Dermis blood vessel endothelial cell (primary cell): ENCODE data around the gene CCDC57. TPM values are rescaled to one million over a fixed set of nuclear protein-coding genes. Genes with fewer than 3 reads are reported as not detected.
"Not testable (repeated sequence)": the region's sequence is repeated elsewhere in the genome, so short reads cannot be mapped to it uniquely, and the experiment has no call there.

ENCODE experiments used
- DNase-seq: peaks from one replicate; pipeline ENCODE4 v3.0.0; 2010
- total RNA-seq: library from RNA; depleted of rRNA; stranded (reverse); fragments of >200 nt; gene quantifications from 2 replicates; pipeline ENCODE4 v1.2.3, GENCODE V29; 2014

The CCDC57 gene
- total RNA-seq, 1 donor from 2014 or later = 9.4 TPM

GRCh38 chr17:82152556-82153294, 59.9 kb downstream of the CCDC57 start:
- no peak for DNase-seq

DNA sequence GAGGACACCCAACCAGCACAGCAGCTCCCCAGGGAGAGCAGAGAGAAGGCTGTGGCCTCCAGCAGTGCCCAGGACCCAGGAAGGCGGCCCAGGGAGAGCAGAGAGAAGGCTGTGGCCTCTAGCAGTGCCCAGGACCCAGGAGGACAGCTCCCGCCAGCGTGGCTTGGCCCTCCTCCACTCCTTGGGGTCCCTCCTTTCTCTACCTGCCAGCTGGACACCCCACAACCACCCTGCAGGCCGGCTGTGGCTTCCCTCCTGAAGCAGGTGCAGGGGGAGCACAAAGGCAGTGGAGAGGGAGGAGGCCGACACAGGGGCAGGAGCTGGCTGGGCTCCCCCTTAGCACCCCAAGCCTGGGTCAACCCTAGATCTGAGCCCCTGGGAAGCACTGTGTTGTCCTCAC, 60.5 kb downstream of the CCDC57 start:
- no peak for DNase-seq

DNA sequence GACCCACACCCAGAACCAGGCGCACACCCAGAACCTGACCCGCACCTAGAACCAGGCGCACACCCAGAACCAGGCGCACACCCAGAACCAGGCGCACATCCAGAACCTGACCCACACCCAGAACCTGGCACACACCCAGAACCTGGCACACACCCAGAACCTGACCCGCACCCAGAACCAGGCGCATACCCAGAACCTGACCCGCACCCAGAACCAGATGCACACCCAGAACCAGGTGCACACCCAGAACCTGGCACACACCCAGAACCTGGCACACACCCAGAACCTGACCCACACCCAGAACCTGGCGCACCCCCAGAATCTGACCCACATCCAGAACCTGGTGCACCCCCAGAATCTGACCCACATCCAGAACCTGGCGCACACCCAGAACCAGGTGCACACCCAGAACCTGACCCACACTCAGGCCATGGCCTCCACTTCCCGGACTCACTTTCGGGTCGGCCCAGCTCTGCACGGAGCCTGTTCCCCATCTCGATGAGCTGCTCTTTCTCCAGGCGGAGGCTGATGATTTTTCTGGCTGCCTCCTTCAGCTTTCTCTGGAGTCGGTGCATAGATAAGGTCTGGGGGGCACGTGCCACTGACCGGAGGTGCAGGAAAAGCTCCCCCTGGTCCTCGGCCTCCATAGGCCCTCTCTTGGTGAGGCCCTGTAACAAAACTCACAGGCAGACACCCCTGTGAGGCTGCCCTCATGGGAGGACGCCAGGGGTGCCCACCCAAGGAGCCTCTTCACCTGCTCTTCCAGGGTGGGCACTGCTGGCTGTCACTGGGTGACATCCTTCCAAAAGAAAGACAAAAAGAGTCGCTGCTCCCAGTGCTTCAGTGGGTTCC, 61.3 kb downstream of the CCDC57 start:
- DNase-seq = no peak

DNA sequence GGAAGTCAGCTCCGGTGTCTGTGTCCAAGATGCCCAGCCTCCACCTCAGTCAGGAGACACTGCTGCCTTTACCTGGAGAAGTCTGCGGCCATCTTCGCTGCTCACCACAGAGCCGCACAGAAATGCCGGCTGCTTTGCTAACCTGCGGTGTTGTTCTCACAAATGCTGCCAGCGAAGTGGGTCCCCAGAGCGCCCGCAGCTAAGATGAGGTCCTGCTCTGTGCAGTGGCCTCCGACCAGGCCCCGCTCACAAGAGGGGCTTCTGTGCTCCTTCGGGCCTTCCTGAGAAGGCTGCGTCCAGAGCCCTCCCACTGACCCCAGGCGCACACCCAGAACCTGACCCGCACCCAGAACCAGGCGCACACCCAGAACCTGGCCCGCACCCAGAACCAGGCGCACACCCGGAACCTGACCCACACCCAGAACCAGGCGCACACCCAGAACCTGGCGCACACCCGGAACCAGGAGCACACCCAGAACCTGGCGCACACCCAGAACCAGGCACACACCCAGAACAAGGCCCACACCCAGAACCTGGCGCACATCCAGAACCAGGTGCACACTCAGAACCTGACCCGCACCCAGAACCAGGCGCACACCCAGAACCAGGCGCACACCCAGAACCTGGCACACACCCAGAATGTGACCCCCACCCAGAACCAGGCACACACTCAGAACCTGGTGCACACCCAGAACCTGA, 63.1 kb downstream of the CCDC57 start:
- no peak for DNase-seq

GRCh38 chr17:82148997-82149396, 63.6 kb downstream of the CCDC57 start:
- no peak for DNase-seq

DNA sequence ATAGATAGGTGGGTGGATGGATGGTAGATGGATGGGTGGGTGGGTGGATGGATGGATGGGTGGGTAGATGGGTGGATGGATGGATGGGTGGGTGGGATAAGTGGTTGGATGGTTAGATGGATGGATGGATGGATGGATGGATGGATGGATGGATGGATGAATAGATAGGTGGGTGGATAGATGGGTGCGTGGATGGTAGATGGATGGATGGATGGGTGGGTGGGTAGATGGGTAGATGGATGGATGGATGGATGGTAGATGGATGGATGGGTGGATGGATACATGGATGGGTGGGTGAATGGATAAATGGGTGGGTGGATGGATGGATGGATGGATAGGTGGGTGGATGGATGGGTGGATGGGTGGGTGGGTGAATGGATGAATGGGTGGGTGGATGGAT, 64.6 kb downstream of the CCDC57 start:
- no peak for DNase-seq

- DNase-seq = no peak
These were observed 65.7 kb downstream of the CCDC57 start for GRCh38 chr17:82146663-82147654.

DNA sequence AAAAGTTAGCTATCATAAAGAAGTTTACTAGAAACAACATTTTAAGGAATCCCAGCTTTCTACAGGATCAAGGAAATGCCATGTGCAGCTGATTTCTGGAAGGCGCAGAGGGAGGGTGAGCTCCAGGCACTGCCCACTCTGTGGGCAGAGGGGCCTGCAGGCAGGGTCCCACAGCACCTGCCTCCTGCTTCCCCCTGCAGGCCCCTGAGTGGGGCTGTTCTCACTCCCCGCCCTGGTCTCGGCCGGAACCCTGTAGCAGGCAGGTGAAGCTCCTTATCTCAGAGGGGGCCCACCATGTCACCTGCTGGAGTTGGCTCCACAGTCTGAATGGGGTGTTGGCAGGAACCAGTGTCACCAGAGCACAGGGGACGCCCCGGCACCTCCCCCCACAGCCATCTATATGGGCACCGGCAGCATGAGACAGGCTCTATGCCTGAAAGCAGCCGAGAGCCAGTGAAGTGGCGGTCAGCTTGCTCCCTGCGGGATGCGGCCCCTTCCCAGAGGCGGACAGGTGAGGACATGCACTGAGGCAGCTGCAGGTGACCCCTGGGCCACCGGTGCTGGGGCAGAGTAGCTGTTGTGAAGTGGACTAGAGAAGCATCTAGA, 67.0 kb downstream of the CCDC57 start:
- no peak for DNase-seq

DNA sequence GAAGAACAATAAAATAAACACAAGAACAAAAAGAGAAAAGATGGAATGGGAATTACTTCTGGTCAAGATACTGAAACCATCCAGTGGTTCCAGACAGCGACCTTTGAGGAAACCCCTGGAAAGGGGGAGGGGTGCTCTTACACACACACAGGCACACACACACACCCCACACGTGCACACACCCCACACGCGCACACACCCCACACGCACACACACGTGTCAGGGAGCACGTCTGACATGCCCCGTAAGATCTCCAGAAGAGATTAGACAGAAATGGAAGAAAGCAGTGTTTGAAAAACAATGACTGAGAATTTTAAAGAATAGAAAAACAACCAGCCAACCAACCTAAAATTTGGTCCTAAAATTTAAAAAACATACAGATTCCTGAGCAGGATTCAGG, 69.3 kb downstream of the CCDC57 start:
- no peak for DNase-seq

GRCh38 chr17:82139961-82140360, 72.7 kb downstream of the CCDC57 start:
- not testable (repeated sequence) for DNase-seq

DNA sequence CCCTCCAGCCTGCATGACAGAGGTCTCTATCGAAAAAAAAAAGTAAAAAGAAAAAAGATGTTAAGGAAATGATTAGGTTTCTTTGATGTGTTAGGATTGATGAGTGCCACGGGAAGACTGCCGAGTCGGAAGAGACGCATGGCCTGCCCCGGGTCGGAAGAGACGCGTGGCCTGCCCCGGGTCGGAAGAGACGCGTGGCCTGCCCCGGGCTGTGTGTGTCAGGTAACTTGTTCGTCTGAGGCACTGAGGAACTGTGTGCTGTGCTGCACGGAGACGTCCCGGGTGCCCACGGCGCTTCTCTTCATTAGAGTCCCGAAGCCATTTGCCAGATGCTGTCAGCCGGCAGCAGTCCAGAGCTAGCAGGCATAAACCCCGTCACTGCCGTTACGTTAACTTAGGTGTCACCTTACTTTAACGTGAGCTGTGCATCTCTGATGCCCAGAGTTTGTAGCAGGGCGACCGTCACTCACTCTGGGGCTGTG, 74.1 kb downstream of the CCDC57 start:
- no peak for DNase-seq

- no peak for DNase-seq
These were observed 78.5 kb downstream of the CCDC57 start for GRCh38 chr17:82134101-82134500.

GRCh38 chr17:82133166-82133953, 79.3 kb downstream of the CCDC57 start:
- not testable (repeated sequence) for DNase-seq

DNA sequence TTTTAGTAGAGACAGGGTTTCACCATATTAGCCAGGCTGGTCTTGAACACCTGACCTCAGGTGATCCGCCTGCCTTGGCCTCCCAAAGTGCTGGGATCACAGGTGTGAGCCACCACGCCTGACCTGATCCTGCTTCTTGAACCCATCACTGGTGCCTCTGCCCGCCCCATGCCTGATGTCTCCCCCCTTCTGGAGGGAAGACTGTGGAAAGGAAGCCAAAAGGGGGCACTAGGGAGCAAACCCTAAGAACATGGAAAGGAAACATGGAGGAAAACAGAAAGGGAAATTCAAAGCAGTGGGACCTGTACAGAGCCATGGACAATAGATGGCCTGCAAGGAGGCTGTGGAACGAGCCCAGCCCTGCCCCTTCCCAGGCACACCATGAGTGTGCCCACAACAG, 83.5 kb downstream of the CCDC57 start:
- no peak for DNase-seq

- DNase-seq = no peak
These were observed 84.4 kb downstream of the CCDC57 start for GRCh38 chr17:82128287-82128686.

DNA sequence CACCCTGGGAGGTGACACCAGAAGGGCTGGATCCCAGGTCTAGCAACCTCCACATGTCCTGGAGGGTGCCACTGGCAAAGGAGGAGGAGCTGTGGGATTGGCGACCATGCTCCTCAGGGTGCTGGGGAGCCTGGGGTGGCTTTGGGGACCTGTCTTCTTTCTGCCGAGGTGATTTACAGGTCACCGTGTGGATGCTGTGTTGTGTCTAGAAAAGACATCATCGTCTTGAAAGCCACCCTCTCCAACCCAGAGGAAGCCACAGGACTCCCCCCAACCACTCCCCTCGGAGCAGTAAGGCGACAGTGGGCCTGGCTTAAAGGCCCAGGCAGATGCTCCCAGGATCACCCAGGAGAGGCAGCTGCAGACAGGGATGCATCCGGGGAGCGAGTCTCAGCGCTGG, 84.9 kb downstream of the CCDC57 start:
- DNase-seq = no peak

DNA sequence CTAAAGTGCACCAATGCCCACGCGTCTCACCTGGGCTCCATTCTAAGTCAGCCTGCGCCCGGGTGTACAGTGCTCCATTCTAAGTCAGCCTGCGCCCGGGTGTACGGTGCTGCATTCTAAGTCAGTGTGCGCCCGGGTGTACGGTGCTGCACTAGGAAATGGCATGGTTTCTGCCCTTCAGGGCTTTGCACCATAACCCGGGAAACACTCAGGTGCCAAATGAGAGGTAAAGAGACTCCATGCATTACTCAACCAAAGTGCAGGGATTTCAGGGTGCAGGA, 85.4 kb downstream of the CCDC57 start:
- DNase-seq = no peak

- DNase-seq = no peak
These were observed 85.9 kb downstream of the CCDC57 start for GRCh38 chr17:82126556-82127314.

DNA sequence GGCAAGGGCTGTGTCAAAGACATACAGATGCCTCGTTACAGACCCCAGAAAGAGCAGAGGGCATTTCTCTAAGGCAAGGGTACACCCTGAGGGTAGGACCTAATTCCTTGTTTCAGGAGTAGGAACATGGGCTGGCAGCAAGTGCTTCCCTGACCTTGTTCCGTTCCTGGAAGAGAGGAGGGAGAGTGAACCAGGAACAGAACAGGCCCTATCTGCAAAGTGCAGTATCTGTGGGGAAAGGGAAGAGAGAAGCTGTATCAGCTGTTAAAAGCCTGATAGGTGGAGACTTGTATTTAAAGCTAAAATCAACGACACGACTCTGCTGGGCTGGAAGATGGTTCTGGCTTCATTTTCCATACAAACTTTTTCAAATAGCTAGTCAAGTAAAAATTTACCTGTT, 88.5 kb downstream of the CCDC57 start:
- no peak for DNase-seq
